ENCODE measurements around the gene OR1F1.

The OR1F1 gene

DNA sequence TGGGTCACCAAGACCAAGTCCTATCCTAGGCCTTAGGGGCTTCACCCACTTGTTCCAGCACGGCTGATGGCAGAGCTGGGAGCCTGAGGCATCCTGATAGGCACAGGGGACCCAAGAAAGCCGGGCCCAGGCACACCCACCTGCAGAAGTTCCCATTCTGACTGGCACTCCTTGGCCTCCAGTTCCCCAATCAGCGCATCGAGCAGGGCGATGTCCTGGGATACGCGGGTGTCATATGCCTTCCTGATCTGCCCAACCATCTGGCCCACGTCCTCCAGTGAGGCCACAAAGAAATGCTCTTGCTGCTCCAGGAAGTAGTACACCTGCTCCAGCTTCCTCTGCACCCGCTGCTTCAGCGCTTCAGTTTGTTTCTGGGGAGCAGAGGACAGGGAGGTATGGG is 58.9 kb downstream of the OR1F1 start:
- DNase-seq: no peak

- DNase-seq: no peak
Measured at GRCh38 chr16:3248596-3248995, 60.6 kb downstream of the OR1F1 start.

GRCh38 chr16:3249020-3249419 is 61.0 kb downstream of the OR1F1 start:
- no peak for DNase-seq

GRCh38 chr16:3249451-3249850 is 61.4 kb downstream of the OR1F1 start:
- no peak for DNase-seq

- no peak for DNase-seq
Measured at GRCh38 chr16:3252967-3253366, 65.0 kb downstream of the OR1F1 start.

GRCh38 chr16:3254309-3254708 is 66.3 kb downstream of the OR1F1 start:
- DNase-seq: no peak
